ENCODE data around the gene KHNYN.
"Not testable (repeated sequence)": the region's sequence is repeated elsewhere in the genome, so short reads cannot be mapped to it uniquely, and the experiment has no call there.

The KHNYN gene

DNA sequence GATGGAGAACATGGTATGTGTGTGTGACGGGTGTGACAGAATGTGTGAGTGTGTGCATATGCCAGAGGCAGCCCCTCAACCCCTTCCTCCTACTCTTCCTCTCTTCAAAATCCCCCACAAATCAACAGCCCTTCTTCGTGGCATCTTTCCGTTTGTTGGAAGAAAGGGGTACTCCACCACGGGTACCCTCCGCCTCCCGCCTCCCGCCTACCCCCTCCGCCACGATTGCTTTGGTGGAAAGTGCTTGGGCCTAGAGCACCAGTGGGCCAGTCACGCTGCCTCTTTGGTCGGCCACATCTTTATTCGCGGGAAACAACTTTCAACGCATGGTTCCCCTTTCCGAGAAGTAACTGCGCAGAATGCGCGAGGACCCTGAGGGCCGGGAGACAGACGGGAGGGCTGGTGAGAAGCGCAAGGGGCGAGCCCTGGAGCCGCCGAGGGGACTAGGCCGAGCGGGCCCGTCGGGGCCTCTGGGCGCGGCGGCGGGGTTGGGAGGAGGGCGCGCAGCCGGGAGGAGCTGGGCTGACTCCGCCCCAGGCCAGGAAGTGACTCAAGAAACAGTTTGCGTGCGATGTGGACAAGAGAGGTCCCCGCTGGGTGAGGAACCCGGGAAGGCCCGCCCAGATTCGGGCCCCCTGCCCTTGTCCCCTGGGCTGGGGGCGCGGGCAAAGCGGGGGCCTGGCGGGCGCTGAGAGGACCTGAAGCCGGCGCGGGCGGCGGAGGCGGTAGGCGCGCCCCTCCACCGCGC, at the start of gene KHNYN, which contains the start of gene CBLN3:
Gene KHNYN (plus strand): TSS at position 560 of the 748 bp plus-strand sequence. CDS start 777 bp downstream, outside the sequence.
Gene CBLN3 (minus strand): TSS at position 274 of the 748 bp plus-strand sequence. CDS start 614 bp downstream, outside the sequence.
- DNase-seq = peak; percentile 82 to 89 (median 87)

DNA sequence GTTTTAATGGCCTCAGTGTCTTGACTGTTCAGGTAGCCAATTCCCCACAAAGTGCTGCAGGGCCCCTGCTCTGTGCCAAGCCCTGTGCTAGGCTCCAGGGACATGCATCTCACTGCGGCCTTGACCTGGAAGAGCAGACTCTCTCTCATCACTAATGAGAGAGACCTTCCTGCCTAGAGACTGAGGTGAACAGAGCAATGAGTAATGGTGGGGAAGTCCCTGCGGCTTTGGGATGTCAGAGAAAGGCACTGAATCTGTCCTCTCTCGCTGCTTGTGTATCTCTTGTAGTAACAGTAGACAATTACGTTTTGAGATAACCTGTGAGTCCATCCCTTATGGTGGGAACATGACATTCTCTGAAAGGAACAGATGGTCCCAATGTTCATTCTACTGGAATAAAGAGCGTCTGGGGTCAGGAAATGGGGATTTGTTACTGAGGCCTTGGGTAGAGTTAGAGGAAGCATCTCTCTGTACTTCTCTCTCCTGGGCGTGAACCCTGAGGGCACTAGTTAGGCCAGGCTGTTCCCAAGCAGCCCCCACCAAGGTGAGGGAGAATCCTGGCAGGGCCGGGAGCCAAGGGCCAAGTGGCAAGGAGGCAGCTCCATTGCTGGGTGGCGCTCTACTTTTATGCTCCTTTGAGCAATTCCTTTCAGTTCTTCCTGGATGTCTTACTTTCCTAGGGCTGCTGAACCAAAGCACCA, 48.2 kb upstream of the KHNYN start:
- DNase-seq = no peak

GRCh38 chr14:24382064-24382371, 47.7 kb upstream of the KHNYN start:
- no peak for DNase-seq

DNA sequence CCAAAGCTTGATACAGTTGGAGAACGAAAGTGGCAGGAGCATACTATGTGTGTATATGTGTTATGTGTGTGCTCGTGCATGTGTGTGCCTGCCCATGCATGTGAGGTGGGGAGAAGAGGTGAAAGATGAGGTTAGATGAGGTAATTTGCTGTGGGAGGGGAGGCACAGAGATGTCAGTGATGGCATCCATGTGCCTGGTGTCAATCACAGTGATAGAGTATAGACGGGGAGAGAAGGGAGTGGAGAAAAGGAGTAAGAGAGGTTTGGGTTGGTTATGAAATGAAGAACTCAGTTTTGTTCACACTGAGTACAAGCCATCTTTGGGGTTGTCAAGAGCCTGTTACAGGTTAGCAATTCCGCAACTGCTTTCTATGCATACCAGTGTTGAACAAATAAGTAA, 45.6 kb upstream of the KHNYN start:
- no peak for DNase-seq

- no peak for DNase-seq
These were observed 44.2 kb upstream of the KHNYN start for GRCh38 chr14:24385524-24385923.

GRCh38 chr14:24387009-24387345, 42.8 kb upstream of the KHNYN start:
- no peak for DNase-seq

GRCh38 chr14:24387579-24387978, 42.2 kb upstream of the KHNYN start:
- not testable (repeated sequence) for DNase-seq

- DNase-seq = peak in 1 of 3 experiments; percentile 23
These were observed 41.1 kb upstream of the KHNYN start for GRCh38 chr14:24388474-24389179.

- DNase-seq = no peak
These were observed 40.4 kb upstream of the KHNYN start for GRCh38 chr14:24389226-24389848.

GRCh38 chr14:24390701-24391468, 38.9 kb upstream of the KHNYN start:
- no peak for DNase-seq

DNA sequence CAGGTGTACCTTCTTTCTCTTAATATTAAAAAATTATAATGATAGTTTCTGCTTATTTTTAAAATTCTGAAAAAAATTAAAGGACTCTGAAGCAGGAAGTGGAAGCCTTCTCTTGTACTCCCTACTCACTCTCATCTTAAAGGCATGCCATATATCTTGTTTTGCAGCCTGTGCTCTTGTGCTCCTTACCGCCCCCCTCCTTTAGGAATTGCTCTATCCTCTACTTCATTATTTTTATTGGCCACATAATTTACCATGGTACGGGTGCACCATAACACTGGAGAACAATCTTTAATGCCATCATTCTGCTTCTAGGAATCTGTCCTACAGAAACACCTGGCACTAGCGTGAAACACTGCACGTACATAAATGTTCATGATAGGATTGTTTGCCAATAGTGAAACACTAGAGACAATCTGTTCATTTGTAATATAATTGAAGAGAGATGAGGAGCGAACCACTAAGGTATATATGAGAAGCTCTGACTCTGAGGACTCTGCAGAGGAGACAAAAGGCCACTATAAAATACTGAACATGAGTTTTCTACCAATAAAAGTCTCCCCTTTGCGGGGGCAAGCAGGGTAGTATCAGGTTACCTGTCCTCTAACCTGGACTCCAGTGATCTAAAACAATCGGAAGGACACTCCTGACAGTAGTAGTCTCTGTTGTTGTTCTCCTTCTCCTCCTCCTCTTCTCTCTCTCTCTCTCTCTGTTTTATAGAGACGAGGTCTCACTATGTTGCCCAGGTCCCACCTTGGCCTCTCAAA, 37.2 kb upstream of the KHNYN start:
- DNase-seq = peak in 1 of 3 experiments; percentile 37

GRCh38 chr14:24394275-24394674, 35.5 kb upstream of the KHNYN start:
- peak in 1 of 3 experiments; percentile 17 for DNase-seq

GRCh38 chr14:24395609-24396582, 33.9 kb upstream of the KHNYN start:
- no peak for DNase-seq

- no peak for DNase-seq
These were observed 32.0 kb upstream of the KHNYN start for GRCh38 chr14:24397639-24398292.

DNA sequence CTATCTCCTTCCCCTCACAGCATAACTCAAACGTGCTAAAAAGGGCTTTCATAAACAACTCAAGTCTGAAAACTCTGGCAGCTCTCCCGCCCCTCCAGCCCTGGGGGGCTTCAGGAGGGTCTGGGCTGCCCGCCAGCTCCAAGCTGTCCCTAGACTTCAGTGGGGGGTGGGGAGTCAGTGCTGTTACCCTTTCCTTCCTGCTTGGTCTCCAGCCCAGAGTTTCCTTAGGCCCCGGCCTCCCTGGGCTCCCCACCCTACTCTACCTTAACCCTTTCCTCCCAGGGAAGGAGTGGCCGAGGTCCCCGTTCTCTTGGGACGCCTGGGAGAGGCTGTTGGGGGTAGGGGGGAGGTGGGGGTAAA, 31.5 kb upstream of the KHNYN start:
- no peak for DNase-seq

DNA sequence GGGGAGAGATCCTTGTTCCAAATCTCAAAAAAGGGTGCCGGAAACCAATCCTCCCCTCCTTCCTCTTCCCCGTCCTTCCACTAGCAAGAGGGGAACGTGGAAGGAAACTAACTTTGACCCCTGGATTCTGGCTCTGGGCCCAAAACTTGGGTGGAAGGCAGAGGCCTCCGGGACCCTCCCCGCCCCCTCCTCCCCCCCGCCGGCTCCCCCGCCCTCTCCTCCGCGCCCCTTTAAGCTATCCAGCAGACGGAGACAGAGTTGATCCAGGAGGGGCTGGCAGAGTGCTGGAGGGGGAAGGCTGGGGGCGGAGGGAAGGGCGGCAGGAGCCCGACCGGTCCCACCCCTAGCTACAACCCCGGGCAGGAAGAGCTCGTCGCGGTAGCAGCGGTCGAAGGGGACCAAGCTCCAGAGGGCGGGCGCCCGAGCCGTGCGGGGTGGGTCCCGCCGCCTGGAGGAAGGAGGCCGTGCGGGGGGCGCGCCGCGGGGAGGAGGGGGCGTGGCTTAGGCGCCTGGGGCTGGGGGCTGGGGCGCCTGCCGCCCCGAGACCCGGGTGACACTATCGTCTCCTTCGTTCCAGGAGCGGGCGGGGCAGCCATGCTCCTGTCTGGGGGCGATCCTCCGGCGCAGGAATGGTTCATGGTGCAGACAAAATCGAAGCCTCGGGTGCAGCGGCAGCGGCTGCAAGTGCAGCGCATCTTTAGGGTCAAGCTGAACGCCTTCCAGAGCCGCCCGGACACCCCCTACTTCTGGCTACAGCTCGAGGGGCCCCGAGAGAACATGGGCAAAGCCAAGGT, 30.9 kb upstream of the KHNYN start, which contains the start of gene NYNRIN:
Gene NYNRIN (plus strand): TSS at position 351 of the 794 bp plus-strand sequence. CDS start 244 bp downstream, at position 595.
- DNase-seq = peak in 2 of 3 experiments; percentile 64

GRCh38 chr14:24399447-24399822, 30.3 kb upstream of the KHNYN start:
- DNase-seq = no peak

GRCh38 chr14:24399999-24400718, 29.6 kb upstream of the KHNYN start:
- no peak for DNase-seq

All from NCI-H1417 (cell line).